GM12891 (cell line): ENCODE results near the gene ANO9.

Experiments
- PAX5 ChIP-seq: IDR thresholded peaks from 2 replicates; pipeline ENCODE4 v1.6.1; 2011; ENCODE audit warnings: low read length, moderate library complexity, mild to moderate bottlenecking; ENCODE audit not compliant: insufficient read depth, severe bottlenecking
- POLR2A ChIP-seq: IDR thresholded peaks from 2 replicates; pipeline ENCODE4 v1.6.1; 2011; ENCODE audit warnings: low read depth, low read length, control low read depth
- POLR2AphosphoS5 ChIP-seq: IDR thresholded peaks from 2 replicates; pipeline ENCODE4 v1.6.1; 2011; ENCODE audit warnings: low read depth, low read length, control low read depth
- POU2F2 ChIP-seq: IDR thresholded peaks from 2 replicates; pipeline ENCODE4 v1.6.1; 2011; ENCODE audit warnings: low read depth, mild to moderate bottlenecking, control low read depth, low read length, moderate library complexity
- SPI1 ChIP-seq: IDR thresholded peaks from 2 replicates; pipeline ENCODE4 v1.6.1; 2011; ENCODE audit warnings: low read depth, low read length, control low read depth
- TAF1 ChIP-seq: IDR thresholded peaks from 2 replicates; pipeline ENCODE4 v1.6.1; 2011; ENCODE audit warnings: low read depth, low read length, control low read depth

- no peak for TF ChIP-seq POLR2A
- TF ChIP-seq SPI1 = no peak
- no peak for TF ChIP-seq POLR2AphosphoS5
- TF ChIP-seq TAF1 = no peak
- no peak for TF ChIP-seq PAX5
- TF ChIP-seq POU2F2 = no peak
Measured at GRCh38 chr11:429931-430456, 11.8 kb downstream of the ANO9 start.
